HCT116 (cell line): ENCODE measurements around the gene COG1. TPM values are rescaled to one million over a fixed set of nuclear protein-coding genes. Genes with fewer than 3 reads are reported as not detected.

Experiments used
- ATAC-seq: fragments of 200-7000 bp; cut with Tn5 transposase; 2 replicates; pipeline ENCODE4 v1.9.1; 2020; ENCODE audit warnings: mild to moderate bottlenecking, moderate library complexity
- BruUV-seq: library from RNA; stranded (reverse); fragments of 400-500 nt; replicated peaks from 2 replicates; lab custom pipeline; 2021; lab: Mats Ljungman, UMichigan
- CTCF ChIA-PET: fragments of 300-600 bp; sonication (Branson Sonifier 250); formaldehyde crosslinking; loops from one replicate; lab custom pipeline; 2021; ENCODE audit warnings: antibody characterized with exemption; lab: Charles Lee
- POLR2A ChIA-PET: fragments of 300-600, 350-600 bp; sonication (Branson Sonifier 250); formaldehyde crosslinking; loops from one replicate; lab custom pipeline; 2021; ENCODE audit warnings: antibody characterized with exemption; lab: Charles Lee
- RAD21 ChIA-PET, 2 experiments: fragments of 300-600 bp; sonication (Branson Sonifier 250); formaldehyde crosslinking; loops; one replicate each; lab custom pipeline; 2023; ENCODE audit warnings: low total read pairs in 2 of 2; ENCODE audit not compliant: uncharacterized antibody in 2 of 2, unreplicated experiment in 2 of 2, low non-redundant PET in 1 of 2; lab: Charles Lee
- DNase-seq: peaks from one replicate; pipeline ENCODE4 v3.0.0-alpha.2; 2010; ENCODE audit warnings: low read depth, low spot score
- H2AFZ ChIP-seq: fragments of 200-600 bp; shearing (Covaris generic), sonication (generic); 2 replicates; pipeline ENCODE4 v1.6.1; 2017; ENCODE audit warnings: low read depth, mixed run types, mixed read lengths, antibody characterized with exemption, low read length; ENCODE audit not compliant: poor library complexity, severe bottlenecking
- H3K27ac ChIP-seq: 2 replicates; pipeline ENCODE4 v1.5.1; 2012; ENCODE audit warnings: low read depth, low read length
- H3K27me3 ChIP-seq: fragments of 200-600 bp; sonication (generic); 2 replicates; pipeline ENCODE4 v1.6.1; 2016; ENCODE audit warnings: mixed run types, low read length, mixed read lengths; ENCODE audit not compliant: insufficient read depth
- H3K36me3 ChIP-seq, 2 experiments: fragments of 200-500 bp in 1 of 2; fragments of 200-600 bp in 1 of 2; sonication (Bioruptor generic) in 1 of 2; sonication (generic) in 1 of 2; 2 replicates each; pipeline versions ENCODE4 v1.5.1 to v1.6.1; 2014 to 2016; ENCODE audit warnings: low read length in 2 of 2, inconsistent platforms in 1 of 2, mixed read lengths in 1 of 2, mixed run types in 1 of 2; ENCODE audit not compliant: insufficient read depth in 2 of 2, control insufficient read depth in 1 of 2
- H3K4me1 ChIP-seq, 2 experiments: fragments of 200-600 bp in 1 of 2; sonication (generic) in 1 of 2; 2 replicates each; pipeline versions ENCODE4 v1.5.1 to v1.6.1; 2012 to 2017; ENCODE audit warnings: low read length in 2 of 2, inconsistent platforms in 1 of 2, mild to moderate bottlenecking in 1 of 2, mixed read lengths in 1 of 2, mixed run types in 1 of 2, moderate library complexity in 1 of 2; ENCODE audit not compliant: insufficient read depth in 2 of 2, control insufficient read depth in 1 of 2
- H3K4me2 ChIP-seq: fragments of 200-600 bp; sonication (generic); 2 replicates; pipeline ENCODE4 v1.6.1; 2017; ENCODE audit warnings: mixed run types, low read length, mixed read lengths
- H3K4me3 ChIP-seq, 2 experiments: fragments of 200-600 bp in 1 of 2; sonication (generic) in 1 of 2; replicated peaks in 1 of 2; 2 replicates each; pipeline ENCODE4 v1.5.1; 2011 to 2016; ENCODE audit warnings: low read length in 2 of 2, control low read depth in 1 of 2, low read depth in 1 of 2, mild to moderate bottlenecking in 1 of 2, mixed read lengths in 1 of 2, mixed run types in 1 of 2
- H3K79me2 ChIP-seq: fragments of 200-600 bp; sonication (generic); 2 replicates; pipeline ENCODE4 v1.6.1; 2017; ENCODE audit warnings: mild to moderate bottlenecking, mixed run types, low read length, moderate library complexity, mixed read lengths; ENCODE audit not compliant: insufficient read depth
- H3K9ac ChIP-seq: fragments of 200-600 bp; sonication (generic); 2 replicates; pipeline ENCODE4 v1.6.1; 2016; ENCODE audit warnings: low read length, mixed read lengths
- H3K9me2 ChIP-seq: fragments of 200-600 bp; sonication (generic), shearing (Covaris generic); 2 replicates; pipeline ENCODE4 v1.6.1; 2017; ENCODE audit warnings: mixed run types, mild to moderate bottlenecking, moderate library complexity; ENCODE audit not compliant: insufficient read depth
- H3K9me3 ChIP-seq, 2 experiments: fragments of 200-500 bp in 1 of 2; fragments of 200-600 bp in 1 of 2; sonication (Bioruptor generic) in 1 of 2; sonication (generic) in 1 of 2; 2 replicates each; pipeline ENCODE4 v1.6.1; 2014 to 2017; ENCODE audit warnings: low read length in 2 of 2, mixed read lengths in 2 of 2, inconsistent platforms in 1 of 2, low read depth in 1 of 2, mild to moderate bottlenecking in 1 of 2, mixed run types in 1 of 2, moderate library complexity in 1 of 2; ENCODE audit not compliant: control insufficient read depth in 1 of 2, insufficient read depth in 1 of 2
- H4K20me1 ChIP-seq: fragments of 200-600 bp; sonication (generic), shearing (Covaris generic); 2 replicates; pipeline ENCODE4 v1.6.1; 2017; ENCODE audit warnings: mixed run types, mild to moderate bottlenecking, moderate library complexity; ENCODE audit not compliant: insufficient read depth
- EGR1 ChIP-seq: IDR thresholded peaks from 2 replicates; pipeline ENCODE4 v1.6.1; 2012; ENCODE audit warnings: low read depth
- ELF1 ChIP-seq: IDR thresholded peaks from 2 replicates; pipeline ENCODE4 v1.6.1; 2012; ENCODE audit warnings: low read depth, borderline replicate concordance
- RAD21 ChIP-seq: IDR thresholded peaks from 2 replicates; pipeline ENCODE4 v1.6.1; 2012; ENCODE audit warnings: low read depth, mild to moderate bottlenecking
- intact Hi-C: fragments of 100-400 bp; cut with micrococcal nuclease; formaldehyde crosslinking; loops from 2 replicates; pipeline ENCODE4 v1.10.0; 2022
- total RNA-seq: library from RNA; stranded (reverse); gene quantifications from one replicate; pipeline ENCODE4 v1.2.1, GENCODE V29; 2021; ENCODE audit not compliant: unreplicated experiment
- TF ChIP-seq, protein P1 (sequence below): IDR thresholded peaks from 2 replicates; pipeline ENCODE4 v1.6.1; 2012; ENCODE audit warnings: low read depth

The COG1 gene
- total RNA-seq, 1 experiment from 2014 or later = 44.6 TPM

DNA sequence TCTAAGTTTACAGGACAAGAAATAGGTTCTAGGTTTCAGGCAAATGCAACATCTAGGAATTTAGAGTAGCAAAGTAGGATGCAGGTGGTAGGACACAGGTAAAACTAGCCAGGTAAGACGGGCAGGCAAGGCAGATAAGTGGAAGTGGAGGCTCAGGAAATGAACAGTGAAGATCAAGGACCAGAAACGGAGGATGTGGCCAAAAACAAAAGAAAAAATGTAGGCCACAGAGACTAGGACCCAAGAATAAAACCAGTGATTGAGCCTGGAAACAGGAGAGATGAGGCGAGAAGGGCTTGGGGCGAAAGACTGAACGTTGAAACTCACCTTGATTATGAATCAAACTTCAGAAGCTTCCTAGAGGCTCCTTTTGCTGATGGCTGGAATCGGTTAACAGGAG is 44.9 kb downstream of the COG1 start:
- POLR2A ChIA-PET = no interaction called here
- TF ChIP-seq EGR1 = no peak
- TF ChIP-seq, all 23 proteins: peak for 0
- DNase-seq (no peak), ATAC-seq (no peak)
- no peak overlapping the region for H3K27ac ChIP-seq
- no peak overlapping the region for H3K4me2 ChIP-seq
- peaks cover 13% of the 10 kb centered on the region for H3K79me2 ChIP-seq
- ChIA-PET CTCF (no interaction called here), RAD21 (no interaction called here)
- BruUV-seq = no TSS peak
- H3K9ac ChIP-seq = no peak overlapping the region
- H3K9me2 ChIP-seq = no peaks in the 10 kb centered on the region
- intact Hi-C loops = no loop called here
- no peak overlapping the region for H3K4me3 ChIP-seq
- H3K36me3 ChIP-seq = peaks cover 19 to 25% of the 10 kb centered on the region in 2 experiments; a peak in 2 of 4 replicates
- H3K9me3 ChIP-seq = no peaks in the 10 kb centered on the region
- H2AFZ ChIP-seq = no peak overlapping the region
- no peaks in the 10 kb centered on the region for H3K27me3 ChIP-seq
- peaks cover 4 to 11% of the 10 kb centered on the region in 2 experiments; a peak in 3 of 4 replicates for H3K4me1 ChIP-seq
- H4K20me1 ChIP-seq = no peaks in the 10 kb centered on the region

DNA sequence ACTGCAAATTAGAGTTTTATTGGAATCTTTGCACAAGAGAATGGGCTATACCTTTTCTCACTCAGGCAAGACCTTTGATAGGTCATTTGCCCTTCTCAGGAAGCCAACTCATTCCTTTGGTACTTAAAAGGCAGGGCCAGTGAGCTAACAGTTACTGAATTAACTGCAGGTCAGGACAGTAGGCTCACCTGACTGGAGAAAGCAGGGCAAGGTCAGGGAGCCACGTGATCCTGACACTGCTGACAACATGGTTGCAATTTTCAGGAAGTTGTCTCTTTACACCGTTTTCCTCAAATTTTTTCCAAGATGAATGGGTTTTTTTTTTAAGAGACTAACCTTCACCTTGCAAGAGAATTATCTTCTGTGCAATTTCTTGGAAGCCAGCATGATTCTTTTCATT is 47.7 kb downstream of the COG1 start:
- ChIA-PET CTCF (no interaction called here), POLR2A (no interaction called here), RAD21 (no interaction called here)
- Histone ChIP-seq H3K9me2 (no peaks in the 10 kb centered on the region), H3K27ac (no peak overlapping the region), H4K20me1 (no peaks in the 10 kb centered on the region), H3K4me3 (no peak overlapping the region), H3K9me3 (no peaks in the 10 kb centered on the region), H2AFZ (no peak overlapping the region), H3K4me1 (no peaks in the 10 kb centered on the region), H3K27me3 (no peaks in the 10 kb centered on the region), H3K4me2 (no peak overlapping the region), H3K9ac (no peak overlapping the region), H3K36me3 (peaks cover 25 to 26% of the 10 kb centered on the region in 2 experiments), H3K79me2 (no peaks in the 10 kb centered on the region)
- no TSS peak for BruUV-seq
- ATAC-seq (no peak), DNase-seq (no peak)
- TF ChIP-seq, protein P1, sequence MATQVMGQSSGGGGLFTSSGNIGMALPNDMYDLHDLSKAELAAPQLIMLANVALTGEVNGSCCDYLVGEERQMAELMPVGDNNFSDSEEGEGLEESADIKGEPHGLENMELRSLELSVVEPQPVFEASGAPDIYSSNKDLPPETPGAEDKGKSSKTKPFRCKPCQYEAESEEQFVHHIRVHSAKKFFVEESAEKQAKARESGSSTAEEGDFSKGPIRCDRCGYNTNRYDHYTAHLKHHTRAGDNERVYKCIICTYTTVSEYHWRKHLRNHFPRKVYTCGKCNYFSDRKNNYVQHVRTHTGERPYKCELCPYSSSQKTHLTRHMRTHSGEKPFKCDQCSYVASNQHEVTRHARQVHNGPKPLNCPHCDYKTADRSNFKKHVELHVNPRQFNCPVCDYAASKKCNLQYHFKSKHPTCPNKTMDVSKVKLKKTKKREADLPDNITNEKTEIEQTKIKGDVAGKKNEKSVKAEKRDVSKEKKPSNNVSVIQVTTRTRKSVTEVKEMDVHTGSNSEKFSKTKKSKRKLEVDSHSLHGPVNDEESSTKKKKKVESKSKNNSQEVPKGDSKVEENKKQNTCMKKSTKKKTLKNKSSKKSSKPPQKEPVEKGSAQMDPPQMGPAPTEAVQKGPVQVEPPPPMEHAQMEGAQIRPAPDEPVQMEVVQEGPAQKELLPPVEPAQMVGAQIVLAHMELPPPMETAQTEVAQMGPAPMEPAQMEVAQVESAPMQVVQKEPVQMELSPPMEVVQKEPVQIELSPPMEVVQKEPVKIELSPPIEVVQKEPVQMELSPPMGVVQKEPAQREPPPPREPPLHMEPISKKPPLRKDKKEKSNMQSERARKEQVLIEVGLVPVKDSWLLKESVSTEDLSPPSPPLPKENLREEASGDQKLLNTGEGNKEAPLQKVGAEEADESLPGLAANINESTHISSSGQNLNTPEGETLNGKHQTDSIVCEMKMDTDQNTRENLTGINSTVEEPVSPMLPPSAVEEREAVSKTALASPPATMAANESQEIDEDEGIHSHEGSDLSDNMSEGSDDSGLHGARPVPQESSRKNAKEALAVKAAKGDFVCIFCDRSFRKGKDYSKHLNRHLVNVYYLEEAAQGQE = no peak
- TF ChIP-seq ELF1 (no peak), RAD21 (no peak)
- intact Hi-C loops = loop anchor here (10.0 kb wide), 1 partner anchor 604 kb away; no protein-coding TSS in a partner anchor
